SU-DHL-6 (cell line): ENCODE data around the gene ARL16.

Source experiments
- H2AFZ ChIP-seq: fragments of 200-600 bp; sonication (generic); 2 replicates; pipeline ENCODE4 v1.6.1; 2014; ENCODE audit warnings: low read depth, mild to moderate bottlenecking, moderate library complexity, mixed read lengths, antibody characterized with exemption, low read length; ENCODE audit not compliant: severe bottlenecking
- H3F3A ChIP-seq: fragments of 200-600 bp; shearing (Covaris generic); 2 replicates; pipeline ENCODE4 v1.6.0; 2016; ENCODE audit warnings: antibody characterized with exemption, mild to moderate bottlenecking; ENCODE audit not compliant: insufficient read depth
- H3K27ac ChIP-seq: fragments of 200-600 bp; sonication (generic); 2 replicates; pipeline ENCODE4 v1.5.1; 2016; ENCODE audit warnings: low read depth, mild to moderate bottlenecking, low read length, moderate library complexity, mixed read lengths
- H3K27me3 ChIP-seq: fragments of 200-600 bp; sonication (generic), shearing (Covaris generic); 2 replicates; pipeline ENCODE4 v1.6.0; 2014; ENCODE audit warnings: mild to moderate bottlenecking, low read length
- H3K36me3 ChIP-seq: fragments of 200-600 bp; sonication (generic); 2 replicates; pipeline ENCODE4 v1.6.1; 2014; ENCODE audit warnings: mild to moderate bottlenecking, low read length, mixed read lengths
- H3K4me2 ChIP-seq: fragments of 300-600, 200-600 bp; shearing (Covaris generic), sonication (generic); 2 replicates; pipeline ENCODE4 v1.6.0; 2014; ENCODE audit warnings: low read length, low read depth, mild to moderate bottlenecking; ENCODE audit not compliant: poor library complexity, severe bottlenecking
- H3K4me3 ChIP-seq: fragments of 200-600 bp; sonication (generic); 2 replicates; pipeline ENCODE4 v1.5.1; 2014; ENCODE audit warnings: antibody characterized with exemption, low read length, mild to moderate bottlenecking, mixed read lengths; ENCODE audit not compliant: insufficient read depth, poor library complexity, severe bottlenecking
- H3K79me2 ChIP-seq: fragments of 200-600 bp; sonication (generic); 2 replicates; pipeline ENCODE4 v1.6.1; 2014; ENCODE audit warnings: mild to moderate bottlenecking, low read length, moderate library complexity; ENCODE audit not compliant: insufficient read depth
- H3K9ac ChIP-seq: fragments of 200-600 bp; sonication (generic); 2 replicates; pipeline ENCODE4 v1.7.0; 2014; ENCODE audit warnings: mild to moderate bottlenecking, low read length
- H3K9me2 ChIP-seq: fragments of 200-600 bp; sonication (generic); replicated peaks from 2 replicates; pipeline ENCODE4 v1.6.1; 2014; ENCODE audit warnings: low read length; ENCODE audit not compliant: insufficient read depth
- H3K9me3 ChIP-seq: fragments of 200-600 bp; sonication (generic); 2 replicates; pipeline ENCODE4 v1.6.1; 2014; ENCODE audit warnings: low read length, mixed read lengths; ENCODE audit not compliant: insufficient read depth
- H4K20me1 ChIP-seq: fragments of 200-600 bp; sonication (generic); 2 replicates; pipeline ENCODE4 v1.6.1; 2014; ENCODE audit warnings: low read depth, mild to moderate bottlenecking, antibody characterized with exemption, low read length, moderate library complexity, mixed read lengths
- EZH2phosphoT487 ChIP-seq: fragments of 200-600 bp; sonication (generic), shearing (Covaris generic); conservative IDR thresholded peaks from 2 replicates; pipeline ENCODE4 v1.6.1; 2018; ENCODE audit warnings: mild to moderate bottlenecking, antibody characterized with exemption, low read length, moderate library complexity, mixed read lengths
- TF ChIP-seq, protein P1 (sequence below): fragments of 200-600 bp; sonication (generic); IDR thresholded peaks from one replicate; pipeline ENCODE4 v1.5.1; 2017; ENCODE audit warnings: antibody characterized with exemption, mild to moderate bottlenecking, low read length, moderate library complexity; ENCODE audit not compliant: insufficient read depth, poor library complexity, severe bottlenecking

The ARL16 gene

DNA sequence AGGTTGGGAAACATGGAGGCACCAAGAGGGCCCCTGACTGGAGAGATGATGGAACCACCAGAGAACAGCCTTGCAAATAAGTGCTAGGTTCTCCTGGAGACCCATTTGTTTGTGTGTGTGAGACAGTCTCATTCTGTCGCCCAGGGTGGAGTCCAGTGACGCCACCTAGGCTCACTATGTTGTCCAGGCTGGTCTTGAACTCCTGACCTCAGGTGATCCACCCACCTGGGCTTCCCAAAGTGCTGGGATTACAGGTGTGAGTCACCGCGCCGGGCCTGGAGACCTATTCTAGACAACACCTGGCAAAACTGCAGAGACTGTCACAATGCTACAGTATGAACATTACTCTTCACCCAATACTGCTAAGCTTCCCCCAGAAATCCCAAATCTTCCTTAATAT is 48.2 kb downstream of the ARL16 start:
- peak overlapping the region; percentile 82 for H3K4me2 ChIP-seq
- H3K27ac ChIP-seq, result no peak overlapping the region
- H3K9me3 ChIP-seq, result no peaks in the 10 kb centered on the region
- peaks cover 54% of the 10 kb centered on the region for H3K79me2 ChIP-seq
- no peaks in the 10 kb centered on the region for H3K36me3 ChIP-seq
- H4K20me1 ChIP-seq, result no peaks in the 10 kb centered on the region; the same call in 1 of the 2 replicates
- H2AFZ ChIP-seq, result no peak overlapping the region
- peak overlapping the region; percentile 86 for H3K4me3 ChIP-seq
- H3K9me2 ChIP-seq, result no peaks in the 10 kb centered on the region
- TF ChIP-seq EZH2phosphoT487, result no peak
- TF ChIP-seq, protein P1, sequence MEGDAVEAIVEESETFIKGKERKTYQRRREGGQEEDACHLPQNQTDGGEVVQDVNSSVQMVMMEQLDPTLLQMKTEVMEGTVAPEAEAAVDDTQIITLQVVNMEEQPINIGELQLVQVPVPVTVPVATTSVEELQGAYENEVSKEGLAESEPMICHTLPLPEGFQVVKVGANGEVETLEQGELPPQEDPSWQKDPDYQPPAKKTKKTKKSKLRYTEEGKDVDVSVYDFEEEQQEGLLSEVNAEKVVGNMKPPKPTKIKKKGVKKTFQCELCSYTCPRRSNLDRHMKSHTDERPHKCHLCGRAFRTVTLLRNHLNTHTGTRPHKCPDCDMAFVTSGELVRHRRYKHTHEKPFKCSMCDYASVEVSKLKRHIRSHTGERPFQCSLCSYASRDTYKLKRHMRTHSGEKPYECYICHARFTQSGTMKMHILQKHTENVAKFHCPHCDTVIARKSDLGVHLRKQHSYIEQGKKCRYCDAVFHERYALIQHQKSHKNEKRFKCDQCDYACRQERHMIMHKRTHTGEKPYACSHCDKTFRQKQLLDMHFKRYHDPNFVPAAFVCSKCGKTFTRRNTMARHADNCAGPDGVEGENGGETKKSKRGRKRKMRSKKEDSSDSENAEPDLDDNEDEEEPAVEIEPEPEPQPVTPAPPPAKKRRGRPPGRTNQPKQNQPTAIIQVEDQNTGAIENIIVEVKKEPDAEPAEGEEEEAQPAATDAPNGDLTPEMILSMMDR, result no peak
- H3F3A ChIP-seq, result no peaks in the 10 kb centered on the region
- no peaks in the 10 kb centered on the region for H3K27me3 ChIP-seq
- peak overlapping the region; percentile 96 for H3K9ac ChIP-seq

GRCh38 chr17:81631482-81631881 is 52.1 kb downstream of the ARL16 start:
- Histone ChIP-seq H2AFZ (no peak overlapping the region), H3K4me3 (no peak overlapping the region), H3K4me2 (no peak overlapping the region), H3K9me2 (no peaks in the 10 kb centered on the region), H3K9ac (no peak overlapping the region), H3K79me2 (peaks cover 55% of the 10 kb centered on the region), H3F3A (no peaks in the 10 kb centered on the region), H3K36me3 (0 out of 2 replicates have a peak, but pooled peaks cover 3% of the 10 kb centered on the region), H4K20me1 (no peaks in the 10 kb centered on the region; the same call in 1 of the 2 replicates), H3K27ac (no peak overlapping the region), H3K9me3 (no peaks in the 10 kb centered on the region), H3K27me3 (no peaks in the 10 kb centered on the region)
- TF ChIP-seq, protein P1, result no peak
- TF ChIP-seq EZH2phosphoT487, result no peak
